Measurements from ENCODE around the gene ELOVL1.

Gene ELOVL1

GRCh38 chr1:43389326-43390313, 21.8 kb upstream of the ELOVL1 start, which contains the start of the genes MED8 and SZT2:
Gene MED8 (minus strand): TSS chr1:43389800. CDS start chr1:43389764, 36 bp downstream.
Gene SZT2 (plus strand): TSS chr1:43389899. CDS start chr1:43389969, 70 bp downstream.
- TF ChIP-seq CTCF (IDR thresholded peaks at IDR 0.05; ENCODE audit: borderline replicate concordance, insufficient read depth, low read depth, low read length), result no peak
- H3K4me3 ChIP-seq (ENCODE audit: low read depth, low read length), result peak within 1 kb of the TSS; percentile 60

GRCh38 chr1:43388613-43389012, 20.8 kb upstream of the ELOVL1 start:
- no peak for TF ChIP-seq CTCF (IDR thresholded peaks at IDR 0.05; ENCODE audit: borderline replicate concordance, insufficient read depth, low read depth, low read length)
- H3K4me3 ChIP-seq (ENCODE audit: low read depth, low read length), result peak overlapping the region; percentile 60

- no peak for TF ChIP-seq CTCF (IDR thresholded peaks at IDR 0.05; ENCODE audit: borderline replicate concordance, insufficient read depth, low read depth, low read length)
- H3K4me3 ChIP-seq (ENCODE audit: low read depth, low read length), result no peak overlapping the region
Measured at GRCh38 chr1:43387976-43388599, 20.3 kb upstream of the ELOVL1 start.

GRCh38 chr1:43386676-43387075, 18.9 kb upstream of the ELOVL1 start:
- no peak for TF ChIP-seq CTCF (IDR thresholded peaks at IDR 0.05; ENCODE audit: borderline replicate concordance, insufficient read depth, low read depth, low read length)
- H3K4me3 ChIP-seq (ENCODE audit: low read depth, low read length), result no peak overlapping the region

GRCh38 chr1:43383449-43383848, 15.6 kb upstream of the ELOVL1 start:
- no peak for TF ChIP-seq CTCF (IDR thresholded peaks at IDR 0.05; ENCODE audit: borderline replicate concordance, insufficient read depth, low read depth, low read length)
- no peak overlapping the region for H3K4me3 ChIP-seq (ENCODE audit: low read depth, low read length)

- TF ChIP-seq CTCF (IDR thresholded peaks at IDR 0.05; ENCODE audit: borderline replicate concordance, insufficient read depth, low read depth, low read length), result no peak
- H3K4me3 ChIP-seq (ENCODE audit: low read depth, low read length), result no peak overlapping the region
Measured at GRCh38 chr1:43382027-43382779, 14.4 kb upstream of the ELOVL1 start.
